SK-N-SH treated with all-trans-retinoic acid at 6 μM for 48 hours (cell line): ENCODE results near the gene KLRF1.

Experiments used
- ARNTL ChIP-seq: fragments of 450-650 bp; formaldehyde crosslinking; IDR thresholded peaks from 2 replicates; pipeline ENCODE4 v1.5.0; 2020; ENCODE audit warnings: low read depth, mild to moderate bottlenecking, moderate library complexity, borderline replicate concordance
- BACH2 ChIP-seq: fragments of 250-450 bp; sonication (Bioruptor Pico); IDR thresholded peaks from 2 replicates; pipeline ENCODE4 v1.9.0; 2021; ENCODE audit warnings: mild to moderate bottlenecking, borderline replicate concordance
- CREB5 ChIP-seq: fragments of 250-450 bp; sonication (Bioruptor Pico); IDR thresholded peaks from 2 replicates; pipeline ENCODE4 v1.5.1; 2020; ENCODE audit warnings: low read depth, mild to moderate bottlenecking, moderate library complexity
- CSDC2 ChIP-seq: fragments of 250-450 bp; sonication (Bioruptor Pico); IDR thresholded peaks from 2 replicates; pipeline ENCODE4 v1.5.0; 2020; ENCODE audit warnings: mild to moderate bottlenecking, moderate library complexity
- CSRNP3 ChIP-seq: fragments of 250-450 bp; sonication (Bioruptor Pico); IDR thresholded peaks from 2 replicates; pipeline ENCODE4 v1.5.1; 2021; ENCODE audit warnings: mild to moderate bottlenecking, moderate library complexity
- ESRRG ChIP-seq: fragments of 250-450 bp; sonication (Bioruptor Pico); IDR thresholded peaks from 2 replicates; pipeline ENCODE4 v1.6.1; 2021; ENCODE audit warnings: mild to moderate bottlenecking
- POU6F1 ChIP-seq: fragments of 250-450 bp; sonication (Bioruptor Pico); IDR thresholded peaks from 2 replicates; pipeline ENCODE4 v1.8.0; 2021; ENCODE audit warnings: low read depth, mild to moderate bottlenecking, moderate library complexity, borderline replicate concordance
- PPARA ChIP-seq: fragments of 250-450 bp; sonication (Bioruptor Pico); IDR thresholded peaks from 2 replicates; pipeline ENCODE4 v1.5.0; 2020; ENCODE audit warnings: mild to moderate bottlenecking, borderline replicate concordance
- RARB ChIP-seq: fragments of 250-450 bp; sonication (Bioruptor Pico); IDR thresholded peaks from 2 replicates; pipeline ENCODE4 v1.8.0; 2021; ENCODE audit warnings: mild to moderate bottlenecking, moderate library complexity
- SNAI2 ChIP-seq: fragments of 250-450 bp; sonication (Bioruptor Pico); IDR thresholded peaks from 2 replicates; pipeline ENCODE4 v1.5.0; 2020; ENCODE audit warnings: mild to moderate bottlenecking, moderate library complexity
- TOX ChIP-seq: fragments of 250-450 bp; sonication (Bioruptor Pico); IDR thresholded peaks from 2 replicates; pipeline ENCODE4 v1.8.0; 2021; ENCODE audit warnings: mild to moderate bottlenecking, moderate library complexity, borderline replicate concordance
- ZFP3 ChIP-seq: fragments of 250-450 bp; sonication (Bioruptor Pico); IDR thresholded peaks from 2 replicates; pipeline ENCODE4 v1.5.0; 2020; ENCODE audit warnings: mild to moderate bottlenecking, moderate library complexity
- ZNF70 ChIP-seq: fragments of 450-650 bp; formaldehyde crosslinking; IDR thresholded peaks from 2 replicates; pipeline ENCODE4 v1.5.0; 2020; ENCODE audit warnings: mild to moderate bottlenecking, moderate library complexity
- ZNF8 ChIP-seq: fragments of 450-650 bp; formaldehyde crosslinking; IDR thresholded peaks from 2 replicates; pipeline ENCODE4 v1.5.0; 2020; ENCODE audit warnings: mild to moderate bottlenecking, moderate library complexity

DNA sequence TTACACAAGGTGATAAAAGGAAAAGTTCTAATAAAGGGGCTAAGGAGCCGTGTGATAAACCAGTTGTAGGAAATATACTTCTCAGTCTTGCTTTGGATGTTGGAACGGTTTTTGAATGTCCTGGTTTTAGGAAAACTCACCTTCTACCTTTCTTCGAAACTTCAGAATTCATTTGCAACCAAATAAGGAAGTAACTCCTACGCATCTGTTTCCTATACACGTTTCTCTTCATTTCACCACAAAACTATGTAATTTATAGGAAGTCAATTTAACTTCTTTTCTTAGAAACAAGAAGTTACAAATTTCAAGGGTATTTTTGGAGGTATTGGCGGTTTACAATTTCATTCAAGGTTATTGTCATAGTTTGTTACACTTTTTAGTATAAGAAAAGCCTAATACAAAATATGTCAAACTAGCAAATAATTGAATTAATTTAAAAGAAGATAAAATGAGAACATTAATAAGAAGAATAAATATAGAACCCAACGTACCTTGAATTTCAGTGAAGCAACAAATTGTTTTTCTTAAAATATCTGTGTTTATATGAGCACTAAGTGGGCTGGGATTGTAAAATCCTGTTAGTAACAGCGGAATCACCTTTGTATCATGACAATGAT, 33.4 kb upstream of the KLRF1 start:
- TF ChIP-seq CSRNP3 (CRISPR knock-in tag) (no peak), RARB (no peak), PPARA (CRISPR knock-in tag) (no peak), BACH2 (no peak), POU6F1 (CRISPR knock-in tag) (no peak), TOX (CRISPR knock-in tag) (no peak), ESRRG (no peak), ZNF8 (no peak), CREB5 (CRISPR knock-in tag) (no peak), ZFP3 (CRISPR knock-in tag) (no peak), CSDC2 (CRISPR knock-in tag) (no peak), ZNF70 (no peak), SNAI2 (CRISPR knock-in tag) (no peak), ARNTL (CRISPR knock-in tag) (no peak)
